SK-N-SH treated with all-trans-retinoic acid at 6 μM for 48 hours (cell line): Measurements from ENCODE around the gene EHD4.

Source experiments
- ARNTL ChIP-seq: fragments of 450-650 bp; formaldehyde crosslinking; IDR thresholded peaks from 2 replicates; pipeline ENCODE4 v1.5.0; 2020; ENCODE audit warnings: low read depth, mild to moderate bottlenecking, moderate library complexity, borderline replicate concordance
- CREB5 ChIP-seq: fragments of 250-450 bp; sonication (Bioruptor Pico); IDR thresholded peaks from 2 replicates; pipeline ENCODE4 v1.5.1; 2020; ENCODE audit warnings: low read depth, mild to moderate bottlenecking, moderate library complexity
- PPARA ChIP-seq: fragments of 250-450 bp; sonication (Bioruptor Pico); IDR thresholded peaks from 2 replicates; pipeline ENCODE4 v1.5.0; 2020; ENCODE audit warnings: mild to moderate bottlenecking, borderline replicate concordance

GRCh38 chr15:41896566-41896965 lies 75.8 kb downstream of the EHD4 start:
- no peak for TF ChIP-seq ARNTL (CRISPR knock-in tag)
- TF ChIP-seq PPARA (CRISPR knock-in tag), result no peak
- TF ChIP-seq CREB5 (CRISPR knock-in tag), result no peak
